ENCODE results near the gene MIEF1.
A peak's percentile ranks its signal among the peaks of the same experiment; 100 is the strongest.

Gene MIEF1

DNA sequence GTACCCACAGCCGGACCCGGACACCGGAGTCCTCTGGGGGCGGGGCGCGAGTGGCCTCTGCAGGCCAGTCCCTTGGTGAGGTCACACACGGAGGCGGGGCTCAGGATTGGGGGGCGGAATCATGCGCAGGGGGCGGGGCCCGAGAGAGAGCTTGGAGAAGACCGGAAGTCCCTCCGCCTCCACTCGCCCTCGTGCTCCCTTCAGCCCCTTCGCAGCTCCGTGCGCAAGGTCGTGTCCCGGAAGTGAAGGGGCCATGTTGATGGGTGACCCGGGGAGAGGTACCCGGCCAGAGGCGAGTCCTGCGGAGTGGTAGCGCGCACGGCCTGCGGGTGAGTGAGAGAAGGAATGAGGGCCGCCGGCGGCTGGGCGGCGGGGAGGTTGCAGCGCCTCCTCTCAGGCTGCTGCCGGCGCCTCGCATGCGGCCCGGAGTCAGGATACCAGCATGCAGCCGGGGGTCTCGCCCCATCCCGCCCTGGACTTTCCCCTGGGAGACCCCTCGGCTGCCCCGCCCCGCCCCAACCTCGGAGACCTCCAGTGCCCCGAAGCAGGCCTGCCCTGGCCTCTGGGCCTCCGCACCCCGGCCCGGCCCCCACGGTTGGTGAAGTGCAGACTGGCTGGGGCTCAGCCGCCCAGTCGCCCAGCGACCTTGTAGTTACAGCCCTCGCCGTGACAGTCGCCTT lies at the start of gene MIEF1:
Gene MIEF1, plus strand, starts transcription at position 182 of the 680 bp plus-strand sequence. CDS start 9,005 bp downstream, outside the sequence.
- peak; percentile 92 for DNase-seq

DNA sequence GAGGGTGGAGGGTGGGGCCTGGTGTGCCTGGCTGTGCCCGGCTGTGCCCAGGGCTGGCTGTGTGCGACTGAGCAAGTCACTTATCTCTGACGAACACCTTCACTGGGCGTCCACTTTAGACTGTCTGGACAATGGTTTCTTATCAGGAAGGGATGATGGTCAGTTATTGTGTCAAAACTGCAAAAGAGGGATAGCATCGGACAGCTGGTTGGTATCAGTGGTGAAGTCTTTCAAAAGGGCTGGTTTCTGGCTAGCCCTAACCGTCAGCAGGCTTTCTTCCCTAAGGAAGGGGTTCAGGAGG lies 49.4 kb upstream of the MIEF1 start:
- DNase-seq, result no peak

DNA sequence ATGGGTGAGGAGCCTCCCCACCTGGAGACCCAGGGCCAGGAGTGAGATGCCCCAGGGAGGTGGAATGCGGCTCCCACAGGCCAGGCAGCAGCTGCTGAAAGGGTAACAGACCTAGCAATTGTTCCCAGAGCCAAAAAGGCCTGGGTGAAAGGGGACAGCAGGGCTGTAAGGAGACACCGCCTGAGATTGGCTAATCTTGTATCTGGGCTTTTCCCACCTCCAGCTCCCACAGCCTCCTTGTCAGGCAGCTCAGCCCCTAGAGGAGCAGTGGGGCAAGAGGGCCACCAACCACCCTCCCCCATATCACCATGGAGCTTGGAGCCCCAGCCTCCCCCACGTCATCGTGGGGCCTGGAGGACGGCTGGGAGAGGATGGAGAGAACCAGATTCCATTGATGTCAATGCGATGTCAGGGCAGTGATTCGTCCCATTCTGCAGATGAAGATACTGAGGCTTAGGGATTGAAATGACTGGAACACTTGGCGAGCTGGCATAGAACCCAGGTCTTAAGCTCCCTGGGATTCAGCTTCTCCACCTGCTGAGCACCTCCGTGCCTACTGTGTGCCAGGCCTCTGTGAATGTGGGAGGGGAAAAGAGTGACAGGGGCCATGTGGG lies 48.2 kb upstream of the MIEF1 start:
- DNase-seq, result no peak

DNA sequence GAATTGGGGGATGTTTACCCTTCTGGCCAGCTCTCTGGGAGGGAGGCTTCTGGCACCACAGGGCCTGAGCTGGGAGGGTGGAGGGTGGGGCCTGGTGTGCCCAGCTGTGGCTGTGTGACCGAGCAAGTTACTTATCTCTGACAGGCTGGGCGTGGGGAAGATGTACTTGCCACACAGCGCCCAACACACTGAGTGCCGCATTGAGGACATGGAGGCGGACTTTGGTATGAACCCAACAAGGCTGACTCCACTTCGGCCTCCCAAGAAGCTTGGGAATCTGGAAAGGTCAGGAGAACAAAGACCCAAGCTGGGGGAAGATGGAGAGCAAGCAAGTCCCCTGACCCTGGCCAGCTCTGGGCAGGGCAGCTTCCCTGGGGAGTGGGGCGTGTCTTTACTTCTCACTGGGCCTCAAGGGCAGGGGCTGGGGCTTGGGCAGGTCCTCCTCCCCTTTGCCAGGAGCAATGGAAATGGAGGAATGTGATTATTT lies 47.7 kb upstream of the MIEF1 start:
- DNase-seq, result no peak

DNA sequence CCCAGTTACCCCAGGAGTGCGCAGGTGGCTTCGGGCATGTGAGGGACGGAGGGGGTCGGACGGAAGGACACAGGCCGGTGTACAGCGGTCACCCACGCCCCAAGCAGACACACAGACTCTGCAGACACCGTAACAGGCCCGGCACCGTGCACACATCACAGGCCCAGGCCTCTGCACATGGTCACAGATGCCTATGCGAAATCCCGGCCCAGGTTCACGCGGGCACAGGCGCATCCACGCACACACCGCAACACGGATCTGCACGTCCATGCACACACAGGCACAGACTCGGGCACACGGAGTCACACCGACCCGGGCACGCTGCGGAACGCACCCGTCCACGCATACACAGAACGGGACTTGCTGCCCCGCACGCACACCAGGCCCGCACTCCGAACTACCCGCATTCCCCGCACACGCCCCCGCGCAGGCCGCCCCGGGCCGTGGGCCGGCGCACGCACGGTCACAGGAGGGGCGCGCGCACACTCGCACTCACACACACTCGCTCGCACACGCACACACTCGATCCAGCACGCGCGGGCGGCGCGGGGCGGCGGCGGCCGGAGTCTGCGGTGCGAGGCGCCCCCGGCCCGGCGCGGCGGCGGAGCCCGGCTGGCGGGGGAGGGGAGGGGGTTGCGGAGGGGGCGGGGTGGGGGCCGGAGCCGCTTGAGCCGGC lies 45.4 kb upstream of the MIEF1 start, which contains the start of gene MGAT3:
Gene MGAT3, plus strand, starts transcription at position 491 of the 676 bp plus-strand sequence. CDS start 30,336 bp downstream, outside the sequence.
- no peak for DNase-seq

DNA sequence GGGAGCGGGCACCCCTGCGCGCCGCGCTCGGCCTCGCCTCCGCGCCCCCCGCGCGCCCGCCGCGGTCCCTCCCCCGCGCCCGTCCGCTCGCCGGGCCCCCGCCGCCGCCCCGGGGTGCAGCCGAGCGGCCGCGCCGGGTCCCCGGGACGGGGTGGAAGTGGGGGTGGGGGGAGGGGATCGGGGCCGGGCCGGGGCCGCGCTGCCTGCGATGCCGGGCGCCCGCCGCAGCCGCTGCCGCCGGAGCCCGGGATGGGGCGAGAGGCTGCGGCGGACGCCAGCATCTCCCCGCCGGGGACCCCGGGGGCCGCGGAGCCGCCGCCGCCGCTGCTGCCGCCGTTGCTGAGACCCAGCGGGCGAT lies 44.9 kb upstream of the MIEF1 start:
- no peak for DNase-seq

DNA sequence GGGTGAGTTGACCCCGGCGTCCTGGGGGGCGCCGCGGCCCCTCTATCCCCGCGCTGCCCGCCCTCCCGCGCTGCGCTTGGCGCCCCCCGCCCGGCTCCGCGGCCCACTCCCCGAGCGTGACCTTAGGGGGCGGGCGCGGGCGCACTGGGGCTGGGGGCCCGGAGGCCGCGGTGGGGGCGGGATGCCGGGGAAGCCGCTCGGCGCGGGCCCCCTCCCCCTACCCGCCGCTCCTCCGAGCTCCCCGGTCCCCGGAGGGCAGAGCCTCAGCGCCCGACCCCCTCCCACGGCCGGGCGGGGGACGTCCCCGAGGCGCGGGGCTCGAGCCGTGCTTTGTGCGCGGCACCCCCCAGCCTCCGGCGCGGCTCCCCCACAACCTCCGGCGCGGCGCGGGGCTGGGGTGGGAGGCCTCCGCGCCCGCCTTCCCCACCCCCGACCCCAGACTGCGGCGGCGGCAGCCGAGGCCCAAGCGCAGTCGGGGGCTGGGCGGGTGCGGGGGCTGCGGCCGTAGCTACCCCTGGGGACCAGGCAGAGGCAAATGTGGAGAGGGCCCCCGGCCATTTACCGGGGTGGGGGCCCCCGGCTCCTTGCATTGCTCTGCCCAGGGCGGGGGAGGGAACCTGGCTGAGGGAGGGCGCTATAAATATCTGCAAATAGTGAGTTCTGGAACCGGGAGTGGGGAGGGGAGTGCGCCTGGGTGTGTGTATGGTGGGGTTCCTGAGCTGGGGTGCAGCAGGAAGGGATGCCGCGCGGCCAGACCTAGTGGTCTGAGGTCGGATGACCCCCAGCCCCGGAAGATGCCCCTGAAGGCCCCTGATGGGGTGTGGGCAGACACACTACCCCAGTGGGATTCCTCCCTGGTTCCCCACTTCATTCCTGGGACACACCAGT lies 44.3 kb upstream of the MIEF1 start:
- no peak for DNase-seq

DNA sequence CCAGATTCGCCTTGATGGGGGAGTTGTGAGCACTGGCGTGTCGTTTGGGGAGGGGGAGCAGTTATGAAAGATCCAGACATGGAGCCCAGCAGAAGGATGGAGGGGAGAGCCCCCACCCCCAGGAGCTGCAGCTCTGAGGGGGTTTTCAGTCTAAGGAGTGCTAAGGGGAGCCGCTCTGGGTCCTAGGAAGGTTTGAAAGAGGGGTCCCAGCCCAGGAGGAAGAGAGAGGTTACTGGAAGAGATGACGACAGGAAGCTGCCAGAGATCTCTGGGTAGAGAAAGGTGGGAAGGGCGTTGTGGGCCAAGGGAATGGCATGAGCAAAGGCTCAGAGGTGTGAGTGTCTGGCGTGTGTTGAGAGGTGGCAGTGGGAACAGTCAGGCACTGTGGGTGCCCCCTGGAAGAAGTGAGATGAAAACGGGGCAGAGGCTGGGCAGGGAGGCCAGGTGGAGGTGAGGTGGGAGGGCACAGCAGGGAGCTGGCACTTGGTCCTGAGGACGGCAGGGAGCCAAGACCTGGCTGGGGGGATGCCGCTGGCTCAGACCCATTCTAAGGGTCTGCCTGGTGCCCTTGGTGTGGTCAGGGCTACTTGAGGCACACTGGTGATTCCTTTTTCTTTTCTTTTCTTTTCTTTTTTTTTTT lies 43.5 kb upstream of the MIEF1 start:
- DNase-seq, result no peak

DNA sequence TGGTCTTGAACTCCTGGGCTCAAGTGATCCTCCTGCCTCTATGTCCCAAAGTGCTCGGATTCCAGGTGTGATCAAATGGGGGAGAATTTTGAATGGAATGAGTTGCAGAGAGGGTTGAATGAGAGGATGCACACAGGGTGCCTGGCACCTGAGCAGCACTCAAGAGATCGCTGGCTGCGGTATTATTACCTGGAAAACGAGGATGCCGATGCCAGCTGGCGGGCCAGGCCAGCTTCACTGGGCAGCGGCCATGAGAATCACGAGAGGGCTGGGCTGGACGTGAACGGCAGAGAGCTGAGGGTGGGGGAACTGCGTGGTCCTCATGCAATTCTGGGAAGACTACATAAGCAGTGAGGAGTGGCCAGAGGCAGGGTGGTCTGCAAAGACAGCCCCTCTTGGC lies 42.4 kb upstream of the MIEF1 start:
- no peak for DNase-seq

DNA sequence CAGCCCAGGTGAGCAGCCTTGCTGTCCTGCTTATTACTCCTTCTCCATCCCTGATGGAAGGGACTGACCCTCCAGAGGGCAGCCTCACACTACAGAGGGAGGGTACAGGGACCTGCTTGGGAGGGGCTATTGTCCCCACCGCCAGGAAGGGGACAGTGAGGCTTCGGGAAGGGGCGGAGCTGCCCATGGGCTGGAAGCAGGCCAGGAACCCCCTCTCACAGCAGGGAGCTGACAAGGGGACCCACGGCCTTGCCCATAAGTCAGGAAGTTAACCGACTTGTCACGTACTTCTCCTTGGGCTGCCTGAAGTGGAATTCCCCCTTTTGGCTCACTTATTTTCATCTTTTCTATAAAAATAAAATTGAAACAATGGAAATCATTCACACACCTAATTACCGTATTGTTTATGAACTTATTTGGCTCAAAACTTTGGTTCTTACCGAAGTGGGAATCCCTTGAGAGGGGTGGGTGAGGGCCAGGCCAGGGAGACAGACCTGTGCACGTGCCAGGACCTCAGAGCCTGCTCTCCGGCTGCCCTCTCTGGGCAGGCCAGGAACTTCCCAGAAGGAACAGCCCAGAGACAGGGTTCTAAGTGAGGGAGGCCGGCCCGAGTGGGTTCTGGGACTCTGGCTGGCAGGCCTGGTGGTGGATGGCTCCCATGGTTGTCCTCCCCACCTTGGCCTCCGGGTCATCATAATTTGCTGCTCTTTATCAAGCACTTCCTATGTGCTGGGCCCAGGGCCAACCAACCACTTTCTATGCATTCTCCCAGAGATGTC lies 39.5 kb upstream of the MIEF1 start:
- DNase-seq, result no peak

DNA sequence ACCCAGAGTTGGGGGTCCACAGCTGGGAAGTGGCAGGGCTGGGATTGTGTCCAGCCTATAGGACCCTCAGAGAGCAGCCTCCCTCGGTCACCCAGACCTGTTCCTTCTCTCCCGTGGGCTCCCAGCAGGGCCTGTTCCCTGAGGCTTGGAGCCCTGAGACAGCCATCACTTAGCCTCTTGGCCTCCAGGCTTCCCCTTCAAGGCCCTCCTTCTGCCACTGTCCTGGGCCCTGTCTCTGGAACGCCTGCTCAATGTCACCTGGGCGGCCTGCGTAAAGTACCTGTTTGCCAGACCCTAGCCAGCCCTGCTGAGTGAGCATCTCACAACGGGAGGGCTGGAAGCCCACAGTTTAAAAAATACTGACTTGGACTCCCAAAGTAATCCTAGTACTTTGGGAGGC lies 38.8 kb upstream of the MIEF1 start:
- DNase-seq, result no peak

DNA sequence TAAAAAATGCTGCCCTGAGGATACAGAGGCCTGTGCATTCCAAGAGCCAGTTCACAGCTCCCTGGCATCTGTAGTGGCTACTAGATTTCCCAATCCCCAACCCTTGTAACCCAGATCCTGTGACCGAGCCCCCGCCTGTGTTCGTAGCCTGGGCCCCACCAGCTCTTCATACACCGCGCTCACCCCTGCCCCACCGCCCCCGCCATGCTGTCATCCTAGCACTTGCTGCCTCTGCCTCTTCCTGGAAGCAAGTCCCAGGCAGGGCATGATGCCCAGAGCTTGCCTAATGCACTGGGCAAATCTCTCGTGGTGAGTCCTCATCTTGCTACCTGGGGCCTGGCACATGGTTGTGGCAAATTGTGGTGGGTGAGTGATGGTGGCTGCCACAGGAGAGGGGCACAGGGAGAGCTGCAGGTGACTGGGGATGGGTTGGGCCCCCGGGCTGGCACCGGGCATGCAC lies 38.1 kb upstream of the MIEF1 start:
- DNase-seq, result no peak

DNA sequence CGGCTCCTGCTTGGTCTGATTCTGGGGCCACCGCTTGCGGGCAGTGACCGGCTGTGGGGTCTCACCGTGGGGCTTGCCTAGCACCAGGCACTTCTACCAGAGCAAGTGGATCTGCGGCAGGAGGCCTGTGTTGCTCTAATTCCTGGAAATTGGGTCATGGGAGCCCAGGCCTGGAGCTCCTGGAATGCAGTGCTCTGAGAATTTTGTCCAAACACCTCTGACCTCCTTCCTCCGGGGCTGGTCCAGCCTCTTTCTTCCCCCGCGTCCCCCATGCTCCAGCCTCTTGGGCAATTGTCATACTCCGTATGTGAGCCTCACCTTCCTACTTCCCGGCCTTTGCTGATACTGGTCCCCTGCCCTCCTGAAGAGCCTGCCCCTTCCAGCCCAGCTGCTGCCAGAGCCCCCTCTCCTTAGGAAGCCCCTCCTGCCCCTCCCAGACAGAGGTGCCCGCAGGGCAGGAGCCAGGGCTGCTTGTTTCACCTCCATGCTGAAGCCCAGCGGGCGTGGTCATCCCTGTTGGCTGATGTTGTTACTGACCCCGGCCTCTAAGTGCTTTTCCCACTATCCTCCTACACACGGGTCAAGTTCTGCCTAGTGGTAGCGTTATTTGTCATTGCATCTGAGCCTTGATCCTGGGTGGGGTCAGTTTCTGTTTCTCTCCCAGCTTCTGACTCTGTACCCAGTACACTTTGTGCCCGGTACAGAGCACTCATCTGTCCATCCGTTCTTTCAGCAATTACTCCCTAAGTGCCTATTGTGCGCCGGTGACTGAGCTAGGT lies 35.7 kb upstream of the MIEF1 start:
- DNase-seq, result no peak

DNA sequence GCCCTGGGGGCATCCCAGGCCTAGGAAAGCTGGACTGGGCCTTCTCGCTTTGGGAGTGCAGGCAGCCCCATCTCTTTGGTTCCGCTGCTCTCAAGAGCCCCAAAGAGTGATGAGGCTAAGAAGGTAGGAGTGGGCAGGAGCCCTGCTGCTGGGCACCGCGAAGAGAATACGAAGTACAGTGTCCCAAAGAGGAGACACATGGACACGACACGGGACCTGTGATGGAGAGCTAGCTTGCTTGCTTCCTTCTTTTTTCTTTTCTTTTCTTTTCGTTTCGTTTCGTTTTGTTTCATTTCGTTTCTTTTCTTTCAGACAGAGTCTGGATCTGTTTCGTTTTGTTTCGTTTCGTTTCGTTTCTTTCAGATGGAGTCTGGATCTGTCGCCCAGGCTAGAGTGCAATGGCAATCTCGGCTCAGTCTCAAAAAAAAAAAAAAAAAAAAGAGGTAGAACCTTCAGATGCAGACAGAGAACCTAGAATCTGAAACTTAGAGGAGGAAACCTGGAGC lies 34.6 kb upstream of the MIEF1 start:
- no peak for DNase-seq

DNA sequence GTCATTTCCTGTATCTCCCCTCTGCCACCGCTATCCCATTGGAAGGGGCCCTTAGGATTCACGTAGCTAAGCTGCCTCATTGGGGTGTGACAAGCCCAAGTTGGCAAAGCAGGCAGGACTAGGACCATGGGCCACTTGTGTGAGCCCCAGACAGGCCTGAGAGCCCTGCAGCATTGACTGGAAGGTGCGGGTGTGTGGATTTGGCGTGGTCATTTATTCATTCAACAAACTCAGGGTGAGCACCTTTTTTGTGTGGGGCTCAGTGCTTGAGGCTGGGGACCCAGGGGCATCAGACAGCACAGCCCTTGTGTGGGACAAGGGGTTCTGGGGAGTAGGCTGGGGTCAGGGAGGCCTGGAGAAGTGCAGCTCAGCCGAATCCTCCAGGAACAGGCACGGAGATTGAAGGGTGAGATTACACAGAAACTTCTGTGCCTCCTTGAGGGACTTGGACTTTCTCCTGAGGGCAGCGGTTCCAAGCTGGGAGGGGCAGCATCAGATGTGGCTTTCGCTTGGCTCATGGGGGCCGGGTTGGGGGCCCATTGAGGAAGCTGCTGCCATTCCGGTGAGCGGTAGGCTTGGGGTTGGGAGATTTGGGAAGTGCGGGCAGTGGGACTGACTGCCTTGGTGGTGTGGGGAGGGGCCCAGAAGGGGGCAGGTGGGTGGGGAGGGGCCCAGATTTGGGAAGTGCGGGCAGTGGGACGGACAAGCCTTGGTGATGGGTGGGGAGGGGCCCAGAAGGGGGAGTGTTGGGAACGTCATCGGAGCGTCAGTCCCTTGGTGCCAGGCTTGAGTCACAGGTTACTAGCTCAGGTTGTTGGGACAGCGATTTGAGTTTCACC lies 33.4 kb upstream of the MIEF1 start:
- no peak for DNase-seq

DNA sequence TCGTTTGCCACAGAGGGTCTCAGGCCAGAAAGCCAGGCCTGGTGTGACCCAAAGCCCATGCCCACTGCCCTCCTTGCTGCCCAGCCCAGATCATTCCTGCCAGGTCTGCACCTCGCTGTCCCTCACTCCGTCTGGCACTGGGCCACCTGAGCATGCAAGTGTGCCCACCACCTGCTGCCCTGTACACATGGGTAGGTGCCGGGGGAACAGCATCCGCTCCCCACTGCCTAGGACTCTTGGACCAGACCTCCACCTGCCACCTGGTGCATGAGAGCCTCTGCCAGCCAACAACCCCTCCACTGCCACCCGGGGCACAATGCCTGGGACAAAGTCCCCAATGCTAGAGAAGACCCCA lies 32.8 kb upstream of the MIEF1 start:
- DNase-seq, result no peak

DNA sequence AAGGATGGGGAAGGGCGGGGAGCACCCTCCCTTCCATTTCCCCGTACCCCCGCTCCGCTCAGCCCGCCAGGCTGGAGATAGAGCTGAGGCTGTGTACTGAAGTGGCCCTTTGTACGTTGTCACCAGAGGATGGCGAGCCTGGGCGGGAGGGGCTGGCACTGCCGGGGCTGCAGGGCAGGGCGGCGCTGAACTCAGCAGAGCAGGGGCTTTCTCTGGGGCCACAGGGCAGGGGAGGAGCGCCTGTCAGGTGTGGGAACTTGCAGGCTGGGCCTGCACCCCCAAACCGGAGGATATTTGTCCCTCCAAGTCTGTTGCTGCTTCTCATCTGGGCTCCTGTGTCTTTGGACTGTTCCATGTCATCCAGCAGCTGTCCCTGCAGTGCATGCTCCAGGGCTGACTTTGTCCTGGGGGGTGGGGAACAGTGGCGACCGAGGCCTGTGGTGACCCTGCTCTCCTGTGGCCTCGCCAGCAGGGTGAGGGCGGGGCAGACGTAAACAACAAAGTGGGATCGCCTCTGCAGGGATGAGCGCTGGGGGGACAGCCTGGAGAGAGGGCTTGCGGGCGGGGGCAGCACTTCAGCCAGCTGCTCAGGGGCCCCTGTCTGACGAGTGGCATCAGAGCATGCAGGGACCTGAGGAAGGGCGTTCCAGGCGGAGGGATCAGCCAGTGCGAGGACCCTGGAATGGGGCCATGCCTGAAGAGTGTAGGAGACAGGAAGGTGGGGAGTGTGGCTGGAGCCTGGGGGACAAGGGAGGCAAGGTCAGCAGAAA lies 32.2 kb upstream of the MIEF1 start:
- no peak for DNase-seq

DNA sequence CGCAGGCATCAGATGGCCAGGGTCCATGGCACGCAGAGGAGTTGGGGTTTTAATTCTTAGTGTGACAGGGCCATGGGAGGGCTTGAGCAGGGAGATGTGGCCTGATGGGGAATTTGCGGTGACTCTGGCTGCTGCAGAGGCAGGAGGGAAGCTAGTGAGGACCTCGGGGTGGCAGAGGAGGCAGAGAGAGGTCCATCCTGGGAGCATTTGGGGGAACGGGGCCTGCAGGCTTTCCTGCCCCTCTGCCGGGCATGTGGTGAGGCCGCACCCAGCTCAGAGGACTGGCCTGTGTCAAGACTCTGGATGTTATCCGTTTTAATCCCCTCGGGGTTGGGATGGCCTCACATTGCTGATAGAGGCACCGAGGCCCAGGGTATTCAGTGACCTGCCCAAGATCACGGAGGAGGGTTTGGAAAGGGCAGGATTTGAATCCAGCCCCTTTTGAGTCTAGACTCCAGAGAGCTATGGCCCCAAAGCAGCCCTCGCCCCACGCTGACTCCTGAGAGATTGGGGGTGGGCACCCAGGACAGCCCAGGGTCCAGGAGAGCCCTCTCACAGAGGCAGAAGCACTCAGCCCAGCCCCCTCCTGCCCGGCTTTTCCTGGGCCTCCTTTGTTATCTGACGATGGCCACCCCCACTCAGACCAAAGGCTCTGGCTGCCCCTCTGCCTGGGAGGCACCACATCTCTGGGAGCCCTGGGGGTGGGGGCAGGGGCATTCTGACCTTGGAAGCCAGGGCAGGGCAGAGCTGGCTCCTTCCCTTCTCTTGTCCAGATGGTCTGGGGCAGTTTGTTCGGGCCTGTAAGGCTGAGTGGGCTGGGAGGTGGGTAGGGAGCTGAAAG lies 31.4 kb upstream of the MIEF1 start:
- DNase-seq, result no peak
